Vagina (tissue), 2 donors: ENCODE measurements around the gene TBC1D25. TPM values are rescaled to one million over a fixed set of nuclear protein-coding genes. Genes with fewer than 3 reads are reported as not detected.

Experiments
- DNase-seq, 2 donors: peaks; one replicate each; pipeline ENCODE4 v3.0.0-alpha.2; 2017; ENCODE audit errors: extremely low spot score in 2 of 2
- H3K27ac ChIP-seq: fragments of 200-600 bp; sonication (generic); one replicate; pipeline ENCODE4 v1.5.1; 2019
- H3K27me3 ChIP-seq: fragments of 200-600 bp; sonication (generic); one replicate; pipeline ENCODE4 v1.5.1; 2019
- H3K36me3 ChIP-seq, 2 donors: fragments of 200-600 bp; sonication (generic); one replicate each; pipeline ENCODE4 v1.5.1; 2017 to 2019
- H3K4me1 ChIP-seq: fragments of 200-600 bp; sonication (generic); one replicate; pipeline ENCODE4 v1.5.1; 2019
- H3K4me3 ChIP-seq, 2 donors: fragments of 200-600 bp; sonication (generic); 1 replicate in 1 of 2; 2 replicates in 1 of 2; pipeline ENCODE4 v1.5.1; 2016 to 2019
- H3K9me3 ChIP-seq: fragments of 200-600 bp; sonication (generic); one replicate; pipeline ENCODE4 v1.5.1; 2019
- CTCF ChIP-seq, 3 experiments: fragments of 450-650 bp in 2 of 3; fragments of 200-600 bp in 1 of 3; sonication (generic) in 1 of 3; IDR thresholded peaks; one replicate each; pipeline ENCODE4 v1.5.1; 2017 to 2019; ENCODE audit warnings: antibody characterized with exemption in 3 of 3, mild to moderate bottlenecking in 2 of 3, moderate library complexity in 2 of 3
- POLR2A ChIP-seq, 2 donors: fragments of 450-650 bp; IDR thresholded peaks; one replicate each; pipeline ENCODE4 v1.6.1; 2017; ENCODE audit warnings: antibody characterized with exemption in 2 of 2, mild to moderate bottlenecking in 2 of 2, moderate library complexity in 2 of 2
- POLR2AphosphoS5 ChIP-seq, 2 donors: sonication (generic); formaldehyde crosslinking; IDR thresholded peaks; one replicate each; pipeline ENCODE4 v1.9.0; 2017; ENCODE audit warnings: antibody characterized with exemption in 2 of 2, mild to moderate bottlenecking in 2 of 2, low read depth in 1 of 2; ENCODE audit not compliant: insufficient read depth in 1 of 2
- intact Hi-C: fragments of 100-400 bp; cut with DNase I; formaldehyde crosslinking; loops from one replicate; pipeline ENCODE4 v1.15.1; 2023
- total RNA-seq: library from RNA; depleted of rRNA; stranded (reverse); fragments of >200 nt; gene quantifications from one replicate; pipeline ENCODE4 v1.2.3, GENCODE V29; 2016

The TBC1D25 gene
- total RNA-seq, 1 donor from 2014 or later, result 13.8 TPM

DNA sequence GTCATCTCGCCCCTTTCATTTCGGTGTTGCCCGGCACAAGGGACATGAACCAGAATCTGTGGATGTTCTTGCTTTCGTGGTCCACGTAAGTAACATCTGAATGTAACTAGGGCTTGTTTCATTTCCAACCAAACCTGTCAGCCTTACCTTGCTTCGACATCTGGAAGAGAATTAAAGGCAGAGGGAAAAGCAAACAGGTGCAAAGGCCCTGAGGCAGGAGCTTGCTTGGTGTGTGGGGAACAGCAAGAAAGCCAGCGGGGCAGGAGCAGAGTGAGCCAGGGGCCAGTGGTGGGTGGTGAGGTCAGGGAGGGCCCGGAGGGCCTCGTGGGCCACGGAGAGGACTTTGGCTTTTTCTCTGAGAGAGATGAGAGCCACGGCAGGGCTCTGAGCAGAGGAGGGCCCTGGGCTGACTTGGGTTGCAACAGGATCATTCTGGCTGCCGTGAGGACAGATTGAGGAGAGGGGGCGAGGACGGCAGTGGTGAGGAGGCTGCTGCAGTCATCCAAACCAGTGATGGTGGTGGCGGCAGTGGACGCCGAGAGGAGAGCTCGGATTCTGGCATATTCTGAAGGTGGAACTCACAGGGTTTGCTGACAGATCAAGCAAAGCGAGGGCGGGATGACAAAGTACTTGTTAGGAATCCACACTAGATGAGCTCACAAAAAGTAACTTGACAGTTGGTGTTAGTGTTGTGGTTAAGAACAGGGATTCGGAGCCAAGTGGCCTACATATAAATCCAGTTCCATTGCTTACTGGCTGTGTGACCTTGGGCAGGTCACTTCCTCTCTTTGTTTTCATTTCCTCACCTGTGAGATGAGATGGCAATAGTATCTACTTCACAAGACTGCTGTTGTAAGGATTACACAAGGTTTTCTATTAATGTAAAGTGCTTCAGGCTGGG lies 50.9 kb downstream of the TBC1D25 start:
- Histone ChIP-seq H3K27me3 (no peaks in the 10 kb centered on the region), H3K36me3 (no peaks in the 10 kb centered on the region), H3K27ac (peak overlapping the region; percentile 69), H3K4me1 (no peaks in the 10 kb centered on the region), H3K9me3 (no peaks in the 10 kb centered on the region), H3K4me3 (no peak overlapping the region)
- TF ChIP-seq CTCF (IDR thresholded peaks at IDR 0.05), result no peak
- TF ChIP-seq POLR2AphosphoS5 (IDR thresholded peaks at IDR 0.05; ENCODE audit: insufficient read depth in 1 of 2, low read depth in 1 of 2), result no peak
- no peak for TF ChIP-seq POLR2A (IDR thresholded peaks at IDR 0.05)
- DNase-seq, result no peak
- intact Hi-C loops, result no loop called here

GRCh38 chrX:48591255-48591791 lies 51.8 kb downstream of the TBC1D25 start:
- no peaks in the 10 kb centered on the region for H3K27me3 ChIP-seq
- no peaks in the 10 kb centered on the region for H3K36me3 ChIP-seq
- TF ChIP-seq POLR2AphosphoS5 (IDR thresholded peaks at IDR 0.05; ENCODE audit: insufficient read depth in 1 of 2, low read depth in 1 of 2) (peak in 1 of 2 donors; percentile 85), CTCF (IDR thresholded peaks at IDR 0.05) (no peak)
- DNase-seq, result no peak
- H3K27ac ChIP-seq, result peak overlapping the region; percentile 69
- H3K4me1 ChIP-seq, result no peaks in the 10 kb centered on the region
- no peak overlapping the region for H3K4me3 ChIP-seq
- no peaks in the 10 kb centered on the region for H3K9me3 ChIP-seq
- intact Hi-C loops, result no loop called here

DNA sequence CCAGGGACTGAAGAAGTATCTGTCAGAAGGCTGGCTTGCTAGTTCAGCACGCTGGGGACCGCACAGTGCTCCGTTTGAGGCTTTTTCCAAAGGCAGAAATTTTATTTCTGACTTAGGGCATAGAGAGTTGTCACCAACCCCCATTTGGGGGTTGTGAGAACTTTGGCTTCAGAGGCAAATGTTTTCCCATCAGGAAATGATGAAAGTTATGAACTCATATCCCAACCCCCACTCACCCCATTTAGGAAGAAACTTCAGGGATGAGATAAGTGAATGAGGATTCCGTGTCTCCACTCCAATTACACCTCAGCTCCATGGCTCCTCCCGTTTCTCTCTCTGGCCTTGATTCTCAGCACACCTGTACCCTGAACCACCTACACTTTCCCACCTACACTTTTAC lies 53.5 kb downstream of the TBC1D25 start:
- TF ChIP-seq POLR2A (IDR thresholded peaks at IDR 0.05) (no peak), CTCF (IDR thresholded peaks at IDR 0.05) (no peak), POLR2AphosphoS5 (IDR thresholded peaks at IDR 0.05; ENCODE audit: insufficient read depth in 1 of 2, low read depth in 1 of 2) (no peak)
- Histone ChIP-seq H3K9me3 (no peaks in the 10 kb centered on the region), H3K4me3 (no peak overlapping the region), H3K36me3 (no peaks in the 10 kb centered on the region), H3K27me3 (no peaks in the 10 kb centered on the region), H3K4me1 (no peaks in the 10 kb centered on the region), H3K27ac (no peak overlapping the region)
- DNase-seq, result no peak
- intact Hi-C loops, result no loop called here

GRCh38 chrX:48595929-48596328 lies 56.4 kb downstream of the TBC1D25 start:
- Histone ChIP-seq H3K27ac (no peak overlapping the region), H3K9me3 (no peaks in the 10 kb centered on the region), H3K4me3 (no peak overlapping the region), H3K4me1 (peaks cover 11% of the 10 kb centered on the region), H3K27me3 (no peaks in the 10 kb centered on the region), H3K36me3 (peaks cover 0 to 22% of the 10 kb centered on the region in 2 donors)
- intact Hi-C loops, result no loop called here
- TF ChIP-seq CTCF (IDR thresholded peaks at IDR 0.05) (no peak), POLR2A (IDR thresholded peaks at IDR 0.05) (no peak), POLR2AphosphoS5 (IDR thresholded peaks at IDR 0.05; ENCODE audit: insufficient read depth in 1 of 2, low read depth in 1 of 2) (no peak)
- DNase-seq, result no peak
